GM18526 (cell line): Measurements from ENCODE around the gene AP3B1.

Experiments
- POLR2A ChIP-seq: IDR thresholded peaks from 3 replicates; pipeline ENCODE4 v1.6.1; 2011; ENCODE audit not compliant: insufficient read length; ENCODE audit errors: extremely low read depth

The AP3B1 gene

DNA sequence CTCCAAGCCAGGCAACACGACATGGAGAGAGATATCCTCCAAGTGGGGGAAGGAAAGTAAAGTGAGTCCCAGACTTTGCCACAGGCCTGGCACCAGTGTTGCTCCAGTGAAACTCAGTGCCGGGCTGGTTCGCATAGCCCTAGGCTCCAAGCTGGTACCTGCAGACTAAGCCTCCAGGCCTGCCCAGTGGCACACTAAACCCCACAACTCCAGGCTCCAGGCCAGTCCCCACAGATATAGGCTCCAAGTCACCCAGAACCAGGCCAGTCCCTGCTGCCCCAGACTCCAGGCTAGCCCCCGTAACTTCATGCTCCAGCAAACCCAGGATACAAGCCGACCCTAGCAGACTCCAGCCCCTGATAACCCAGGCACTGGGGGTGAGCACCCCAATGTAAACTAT is 23.0 kb upstream of the AP3B1 start:
- TF ChIP-seq POLR2A, result no peak

GRCh38 chr5:78308703-78309102 is 14.2 kb upstream of the AP3B1 start:
- no peak for TF ChIP-seq POLR2A

DNA sequence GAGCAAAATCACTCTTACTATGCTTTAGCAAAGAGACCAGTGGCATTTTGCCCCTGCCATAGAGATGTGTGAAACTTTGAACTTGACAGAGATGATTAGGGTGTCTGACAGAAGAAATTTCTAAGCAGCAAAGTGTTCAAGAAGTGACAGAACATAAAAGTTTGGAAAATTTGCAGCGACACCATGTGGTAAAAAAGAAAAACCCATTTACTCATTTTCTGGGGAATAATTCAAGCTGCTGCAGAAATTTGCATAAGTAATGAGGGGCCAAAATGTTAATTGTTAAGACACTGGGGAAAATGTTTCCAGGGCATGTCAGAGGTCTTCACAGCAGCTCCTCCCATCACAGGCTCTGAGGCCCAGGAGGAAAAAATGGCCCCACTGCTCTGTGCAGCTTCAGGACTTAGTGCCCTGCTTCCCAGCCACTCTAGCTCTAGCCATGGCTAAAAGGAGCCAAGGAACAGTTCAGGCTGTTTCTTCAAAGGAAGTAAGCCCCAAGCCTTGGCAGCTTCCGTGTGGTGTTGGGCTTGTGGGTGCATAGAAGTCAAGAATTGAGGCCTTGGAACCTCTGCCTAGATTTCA is 6.1 kb upstream of the AP3B1 start:
- no peak for TF ChIP-seq POLR2A

- no peak for TF ChIP-seq POLR2A
Observed at GRCh38 chr5:78295035-78295961, 800 bp upstream of the AP3B1 start.

DNA sequence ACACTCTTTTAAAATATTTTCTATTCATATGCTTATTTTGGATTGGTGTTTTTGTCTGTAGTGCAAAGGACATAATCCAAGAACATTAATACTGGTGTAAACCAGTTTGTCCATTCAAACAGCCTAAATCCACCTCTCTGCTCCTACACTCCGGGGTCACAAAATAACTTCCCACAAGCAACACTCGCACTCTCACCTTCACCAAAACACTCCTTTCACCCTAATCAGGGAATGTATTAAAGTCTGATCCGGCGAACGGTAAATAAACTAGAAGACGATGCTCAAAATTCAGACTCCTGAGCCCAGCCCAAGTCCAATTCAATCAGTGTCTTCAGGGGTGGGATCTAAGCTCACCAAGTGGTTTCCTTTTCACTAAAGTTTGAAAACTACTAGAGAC is 649 bp downstream of the AP3B1 start:
- no peak for TF ChIP-seq POLR2A

- no peak for TF ChIP-seq POLR2A
Observed at GRCh38 chr5:78291687-78292086, 2.8 kb downstream of the AP3B1 start.

GRCh38 chr5:78289911-78290310 is 4.6 kb downstream of the AP3B1 start:
- no peak for TF ChIP-seq POLR2A

- no peak for TF ChIP-seq POLR2A
Observed at GRCh38 chr5:78288246-78288645, 6.3 kb downstream of the AP3B1 start.

DNA sequence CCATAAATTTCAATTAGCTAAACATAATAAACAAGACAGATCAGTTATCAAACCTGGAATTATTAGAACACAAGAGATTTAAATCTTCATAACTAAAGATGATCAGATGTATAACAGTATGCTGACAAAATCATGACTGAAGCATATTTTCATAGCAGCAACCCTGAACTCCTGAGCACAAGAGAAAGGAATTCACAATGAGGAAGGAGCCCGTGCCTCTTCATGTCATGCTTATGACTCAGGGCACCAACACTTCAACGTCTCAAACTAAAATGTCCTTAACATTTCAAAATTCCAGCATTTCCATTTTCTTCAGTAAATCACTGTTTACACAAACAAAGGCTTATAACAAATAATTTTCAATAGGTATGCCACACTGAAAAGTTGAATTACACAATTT is 6.7 kb downstream of the AP3B1 start:
- TF ChIP-seq POLR2A, result no peak

- TF ChIP-seq POLR2A, result no peak
Observed at GRCh38 chr5:78287169-78287568, 7.3 kb downstream of the AP3B1 start.

DNA sequence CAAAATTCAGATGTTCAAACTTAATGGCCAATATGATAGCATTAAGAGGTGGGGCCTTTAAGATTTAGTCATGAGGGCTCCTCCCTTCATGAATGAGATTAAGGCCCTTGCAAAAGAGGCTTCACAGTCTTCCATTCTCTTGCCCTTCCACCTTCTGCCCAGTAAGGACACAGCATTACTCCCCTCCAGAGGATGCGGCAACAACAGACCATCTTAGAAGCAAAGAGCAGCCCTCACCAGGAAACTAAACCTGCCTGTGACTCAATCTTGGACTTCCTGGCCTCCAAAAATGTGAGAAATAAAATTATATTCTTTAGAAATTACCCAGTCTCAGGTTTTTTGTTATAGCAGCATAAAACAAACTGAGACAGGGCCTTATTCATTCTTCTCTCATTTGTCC is 8.2 kb downstream of the AP3B1 start:
- TF ChIP-seq POLR2A, result no peak

- TF ChIP-seq POLR2A, result no peak
Observed at GRCh38 chr5:78283802-78284201, 10.7 kb downstream of the AP3B1 start.

DNA sequence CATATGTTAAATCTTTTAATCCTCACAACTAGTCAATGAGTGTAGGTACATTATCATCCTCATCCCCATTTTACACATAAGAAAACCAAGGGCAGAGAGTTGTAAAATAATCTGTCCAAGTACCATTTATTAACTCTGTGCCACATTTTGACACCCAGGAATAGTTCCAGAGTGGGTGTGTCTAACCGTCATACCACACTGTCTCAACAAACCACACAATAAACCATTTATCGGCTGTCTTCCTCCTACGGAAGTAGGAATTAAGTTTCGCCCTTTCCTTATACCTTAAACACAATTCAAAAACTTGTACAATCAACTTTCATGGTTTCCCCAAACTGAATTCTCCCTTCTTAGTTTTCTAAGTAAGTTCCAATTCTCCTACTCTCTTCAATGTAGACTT is 11.4 kb downstream of the AP3B1 start:
- TF ChIP-seq POLR2A, result no peak

DNA sequence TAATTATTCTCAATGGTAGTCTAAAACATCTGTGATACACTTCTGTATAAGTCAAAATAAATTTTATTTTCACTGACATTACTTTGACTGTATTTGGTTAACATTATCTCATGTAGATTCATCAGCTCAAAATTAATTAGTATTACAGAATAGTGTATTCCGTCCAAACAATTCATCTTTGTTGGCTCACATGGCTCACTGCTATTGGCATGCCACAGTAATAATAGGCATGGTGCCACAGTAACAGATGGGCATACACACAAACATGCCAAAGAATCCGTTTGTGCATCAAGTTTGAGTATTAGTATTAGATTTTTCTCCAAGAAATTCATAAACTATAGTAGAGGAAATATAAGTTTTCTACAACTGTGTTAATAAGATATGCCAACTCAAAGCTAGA is 14.2 kb downstream of the AP3B1 start:
- TF ChIP-seq POLR2A, result no peak

- no peak for TF ChIP-seq POLR2A
Observed at GRCh38 chr5:78279194-78279593, 15.3 kb downstream of the AP3B1 start.

DNA sequence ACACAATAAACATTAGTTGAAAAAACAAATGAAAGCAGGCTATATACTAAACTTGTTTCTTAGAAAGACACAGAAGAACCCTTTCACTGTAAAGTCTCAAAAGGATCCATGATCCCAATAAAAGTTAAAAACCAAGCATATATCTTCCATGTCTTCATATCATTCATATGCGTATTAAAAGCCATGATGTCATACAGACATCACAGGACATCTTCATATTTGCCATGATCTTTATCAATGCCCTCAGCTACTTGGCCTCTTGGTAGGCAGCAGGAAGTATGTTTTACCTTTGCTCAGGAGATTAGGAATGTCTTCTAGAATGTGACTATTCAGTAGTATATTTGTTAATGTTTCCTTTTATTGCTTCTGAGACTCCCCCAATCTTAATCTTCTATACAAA is 16.8 kb downstream of the AP3B1 start:
- TF ChIP-seq POLR2A, result no peak
